ENCODE results near the gene FAM25A.

FAM25A gene

DNA sequence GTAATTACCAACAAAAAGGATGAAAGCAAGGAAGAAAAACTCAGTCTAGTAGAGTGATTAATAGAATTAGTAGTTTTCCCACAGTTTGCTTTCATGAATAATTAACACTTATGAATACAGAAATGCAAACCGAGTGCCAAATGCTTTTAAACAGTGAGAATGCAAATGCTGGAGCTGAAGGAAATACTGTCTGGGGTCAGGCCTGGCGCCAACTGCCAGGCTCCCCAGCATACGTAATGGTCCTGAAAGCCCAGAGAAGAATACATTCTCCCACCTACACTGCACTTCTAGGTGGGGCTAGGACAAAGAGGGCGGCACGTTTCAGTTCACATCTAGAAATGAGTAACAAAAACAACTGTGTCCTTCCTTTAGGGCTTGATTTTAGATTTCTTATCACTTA is 44.6 kb downstream of the FAM25A start:
- DNase-seq (ENCODE audit: low spot score): no peak

DNA sequence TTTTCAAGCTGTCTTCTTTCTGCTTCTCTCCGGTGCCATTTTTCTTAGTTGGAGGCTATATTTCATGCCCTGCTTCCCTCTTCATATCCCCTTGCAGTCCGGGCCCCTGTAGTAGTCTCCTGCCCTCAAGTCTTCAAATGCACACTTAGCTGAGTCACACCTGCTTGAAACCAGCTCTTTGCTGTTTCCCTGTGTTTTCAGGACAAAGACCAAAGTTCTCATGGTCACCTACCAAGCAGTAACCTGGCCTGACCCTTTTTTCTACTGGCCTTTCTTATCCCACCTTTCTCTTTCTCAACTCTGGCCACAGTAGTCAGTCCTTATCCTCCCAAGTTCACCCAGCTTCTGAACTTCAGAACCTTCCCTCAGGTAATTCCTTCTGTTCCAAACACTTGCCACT is 46.1 kb downstream of the FAM25A start:
- DNase-seq (ENCODE audit: low spot score): no peak

DNA sequence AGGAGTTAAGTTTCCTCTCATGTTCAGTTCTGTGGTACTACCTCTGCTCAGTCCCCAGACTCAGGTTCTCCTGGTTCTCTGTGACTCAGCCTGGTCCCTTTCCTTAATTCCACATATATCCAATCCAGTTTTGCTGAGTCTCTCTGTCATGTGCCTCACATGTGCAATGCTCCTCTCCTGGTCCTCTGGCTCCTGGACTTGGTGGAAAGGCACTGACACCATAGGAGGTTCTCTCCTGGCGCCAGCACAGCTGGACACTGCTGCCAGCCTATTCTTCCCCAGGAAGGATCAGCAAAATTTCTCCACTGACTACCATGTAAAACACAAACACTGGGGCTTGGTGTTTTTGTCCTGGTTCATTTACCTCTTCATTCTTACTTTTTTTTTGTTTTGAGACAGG is 46.8 kb downstream of the FAM25A start:
- DNase-seq (ENCODE audit: low spot score): no peak

DNA sequence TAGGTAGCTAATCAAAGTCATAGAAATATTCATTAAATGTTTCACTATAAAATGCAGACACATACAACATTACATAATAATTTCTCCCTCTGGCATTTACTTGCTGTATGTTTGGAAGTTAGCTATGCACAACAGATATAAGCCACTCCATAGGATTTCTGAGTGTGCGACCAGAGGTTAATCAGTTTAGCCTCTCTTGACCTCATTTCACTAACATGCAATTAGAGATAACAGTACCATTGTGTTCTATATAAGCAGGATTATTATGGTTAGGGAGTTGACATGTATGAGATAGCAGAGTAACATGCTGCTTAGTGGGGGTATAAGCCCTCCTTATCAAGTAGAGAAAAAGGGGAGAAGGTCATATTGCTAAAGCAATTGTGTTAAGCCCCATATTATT is 48.2 kb downstream of the FAM25A start:
- DNase-seq (ENCODE audit: low spot score): no peak

DNA sequence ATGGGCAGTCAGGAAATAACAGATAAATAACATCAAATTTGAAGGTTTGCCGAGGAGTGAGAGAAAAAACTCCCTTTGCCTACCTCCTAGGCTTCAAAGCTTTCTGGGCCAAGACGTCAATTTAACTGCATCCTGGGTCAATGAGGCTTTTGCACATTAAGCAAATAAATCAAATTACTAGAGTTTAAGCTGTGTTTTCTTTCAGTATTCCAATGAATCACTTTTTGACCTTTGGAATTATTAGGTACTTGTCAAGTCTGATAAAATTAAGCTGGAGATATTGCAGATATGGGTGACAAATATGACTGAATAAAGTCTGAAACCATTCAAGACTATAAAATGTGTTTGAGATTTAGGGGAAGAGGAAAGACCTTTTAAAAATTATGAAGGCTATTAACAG is 52.4 kb downstream of the FAM25A start:
- no peak for DNase-seq (ENCODE audit: low spot score)

Data from CD4-positive, alpha-beta T cell treated with Interleukin-6 at 100 ng/mL for 8 hours (primary cell).